HepG2 (cell line): ENCODE data around the gene SH3PXD2A. TPM values are rescaled to one million over a fixed set of nuclear protein-coding genes. Genes with fewer than 3 reads are reported as not detected.

Experiments used
- ATAC-seq: fragments of 200-7000 bp; cut with Tn5 transposase; 3 replicates; pipeline ENCODE4 v1.9.1; 2020; ENCODE audit warnings: mild to moderate bottlenecking, moderate library complexity
- BruUV-seq: library from RNA; stranded (reverse); fragments of 400-500 nt; replicated peaks from 2 replicates; lab custom pipeline; 2021; lab: Mats Ljungman, UMichigan
- CTCF ChIA-PET: fragments of 300-600 bp; formaldehyde crosslinking; extraction: SDS; loops from one replicate; lab custom pipeline; 2021; ENCODE audit warnings: low total read pairs, inconsistent platforms, low intra/inter-chr PET ratio; lab: Yijun Ruan, JAX
- POLR2A ChIA-PET: fragments of 350-600 bp; sonication (Branson Sonifier 250); formaldehyde crosslinking; loops from one replicate; lab custom pipeline; 2020; ENCODE audit warnings: antibody characterized with exemption, inconsistent platforms; lab: Yijun Ruan, JAX
- DNase-seq: peaks from one replicate; pipeline ENCODE4 v3.0.0-alpha.2; 2015; ENCODE audit warnings: low spot score
- FAIRE-seq: peaks from 3 replicates; lab custom pipeline; 2011; peaks lifted over from hg19 to GRCh38; lab: Jason Lieb, UNC
- H2AFZ ChIP-seq: one replicate; pipeline ENCODE4 v1.6.1; 2011; ENCODE audit warnings: low read length, inconsistent platforms
- H3K27ac ChIP-seq: fragments of 300-600 bp; 3 replicates; pipeline ENCODE4 v1.8.0; 2011; ENCODE audit warnings: mixed run types, mild to moderate bottlenecking, mixed read lengths, low read length, inconsistent platforms; ENCODE audit not compliant: insufficient read depth; ENCODE audit errors: extremely low read length
- H3K27me3 ChIP-seq, 2 experiments: fragments of 200-600 bp in 1 of 2; 2 replicates in 1 of 2; 3 replicates in 1 of 2; pipeline versions ENCODE4 v1.6.0 to v1.8.0; 2011; ENCODE audit warnings: low read length in 2 of 2, mild to moderate bottlenecking in 2 of 2, moderate library complexity in 2 of 2, inconsistent platforms in 1 of 2; ENCODE audit not compliant: insufficient read depth in 2 of 2, control insufficient read depth in 1 of 2
- H3K36me3 ChIP-seq, 2 experiments: fragments of 200-600 bp in 1 of 2; replicated peaks in 1 of 2; 2 replicates in 1 of 2; 3 replicates in 1 of 2; pipeline versions ENCODE4 v1.5.1 to v1.8.0; 2011; ENCODE audit warnings: low read length in 2 of 2, inconsistent platforms in 1 of 2; ENCODE audit not compliant: insufficient read depth in 2 of 2, control insufficient read depth in 1 of 2
- H3K4me1 ChIP-seq: 2 replicates; pipeline ENCODE4 v1.5.1; 2012; ENCODE audit warnings: low read length, inconsistent platforms; ENCODE audit not compliant: insufficient read depth
- H3K4me2 ChIP-seq: 2 replicates; pipeline ENCODE4 v1.6.0; 2011; ENCODE audit warnings: low read depth, low read length, inconsistent platforms
- H3K4me3 ChIP-seq, 3 experiments: fragments of 200-600 bp in 1 of 3; sonication (generic), shearing (Covaris generic) in 1 of 3; replicated peaks in 1 of 3; 2 replicates each; pipeline ENCODE4 v1.5.1; 2011 to 2016; ENCODE audit warnings: low read length in 3 of 3, inconsistent platforms in 2 of 3, low read depth in 2 of 3, mild to moderate bottlenecking in 2 of 3, control low read depth in 1 of 3, mixed read lengths in 1 of 3; ENCODE audit not compliant: insufficient read depth in 1 of 3
- H3K79me2 ChIP-seq: one replicate; pipeline ENCODE4 v1.6.1; 2011; ENCODE audit warnings: low read length, inconsistent platforms; ENCODE audit not compliant: insufficient read depth
- H3K9ac ChIP-seq: 2 replicates; pipeline ENCODE4 v1.6.0; 2011; ENCODE audit warnings: mild to moderate bottlenecking, low read depth, low read length, inconsistent platforms; ENCODE audit not compliant: insufficient read depth
- H3K9me3 ChIP-seq: 2 replicates; pipeline ENCODE4 v1.5.1; 2012; ENCODE audit warnings: mild to moderate bottlenecking, low read length
- H4K20me1 ChIP-seq: 2 replicates; pipeline ENCODE4 v1.6.0; 2011; ENCODE audit warnings: inconsistent platforms, mild to moderate bottlenecking, low read length, moderate library complexity; ENCODE audit not compliant: insufficient read depth
- CAMTA2 ChIP-seq: sonication (generic); formaldehyde crosslinking; IDR thresholded peaks from 2 replicates; pipeline ENCODE4 v1.4.0; 2020; ENCODE audit warnings: mild to moderate bottlenecking, missing genetic modification reagents, borderline replicate concordance
- MXD1 ChIP-seq: sonication (generic); formaldehyde crosslinking; IDR thresholded peaks from 2 replicates; pipeline ENCODE4 v1.4.0; 2020; ENCODE audit warnings: mild to moderate bottlenecking, missing genetic modification reagents
- PLRG1 ChIP-seq: fragments of 450-650 bp; conservative IDR thresholded peaks from 2 replicates; pipeline ENCODE4 v1.6.1; 2016
- RAD21 ChIP-seq: fragments of 450-650 bp; formaldehyde crosslinking; IDR thresholded peaks from 2 replicates; pipeline ENCODE4 v1.5.0; 2020; ENCODE audit warnings: mild to moderate bottlenecking
- SIX1 ChIP-seq: sonication (generic); formaldehyde crosslinking; IDR thresholded peaks from 2 replicates; pipeline ENCODE4 v1.4.0; 2020; ENCODE audit warnings: missing genetic modification reagents, borderline replicate concordance
- TGIF2 ChIP-seq: IDR thresholded peaks from 2 replicates; pipeline ENCODE4 v1.6.1; 2016; ENCODE audit warnings: control low read depth, missing compliant biosample characterization
- ZFP37 ChIP-seq: sonication (generic); formaldehyde crosslinking; IDR thresholded peaks from 2 replicates; pipeline ENCODE4 v1.4.0; 2020; ENCODE audit warnings: missing genetic modification reagents, borderline replicate concordance
- ZNF253 ChIP-seq: sonication (generic); formaldehyde crosslinking; IDR thresholded peaks from 2 replicates; pipeline ENCODE4 v1.8.0; 2022; ENCODE audit warnings: mild to moderate bottlenecking, missing genetic modification reagents, borderline replicate concordance
- WGBS: methylation state at CpG from one replicate; pipeline ENCODE4 v1.1.6; 2017; ENCODE audit warnings: low lambda C conversion rate; 5-methylcytosine and 5-hydroxymethylcytosine counted together
- in situ Hi-C: cut with HindIII; loops from 2 replicates; pipeline ENCODE4 v1.10.0; 2017; ENCODE audit warnings: low pct_unique_long_range_greater_than_20kb; ENCODE audit not compliant: extremely low pct_ligation_motif_present
- intact Hi-C: fragments of 100-400 bp; cut with micrococcal nuclease; formaldehyde crosslinking; loops from one replicate; pipeline ENCODE4 v1.10.0; 2022; ENCODE audit not compliant: unreplicated experiment
- polyA plus RNA-seq, 8 experiments: library from polyadenylated mRNA; depleted of rRNA in 3 of 8; stranded (reverse) in 7 of 8; unstranded in 1 of 8; fragments of >200 nt; fragmentation: Illumina TruSeq in 4 of 8; extraction: Trizol in 4 of 8; gene quantifications; 2 replicates each; pipeline versions ENCODE4 v1.2.1 to v1.2.3, GENCODE V29; 2011 to 2016; ENCODE audit warnings: low read depth in 4 of 8, missing spikeins in 1 of 8, mixed read lengths in 1 of 8; ENCODE audit not compliant: insufficient read depth in 1 of 8
- total RNA-seq, 5 experiments: library from RNA; depleted of rRNA; stranded (reverse); fragments of >200 nt; fragmentation: Illumina TruSeq; extraction: Trizol; gene quantifications; 2 replicates each; pipeline ENCODE4 v1.2.3, GENCODE V29; 2016; ENCODE audit warnings: low read depth in 1 of 5
- TF ChIP-seq, protein P1 (sequence below): sonication (generic); formaldehyde crosslinking; IDR thresholded peaks from 2 replicates; pipeline ENCODE4 v1.4.0; 2020; ENCODE audit warnings: low read depth, mild to moderate bottlenecking, missing genetic modification reagents

Gene SH3PXD2A
- total and polyA plus RNA-seq, 2 of the 13 experiments (the other 11 are each of a cell fraction or from before 2014, with no cell fraction given) = 11.1 to 11.3 TPM

DNA sequence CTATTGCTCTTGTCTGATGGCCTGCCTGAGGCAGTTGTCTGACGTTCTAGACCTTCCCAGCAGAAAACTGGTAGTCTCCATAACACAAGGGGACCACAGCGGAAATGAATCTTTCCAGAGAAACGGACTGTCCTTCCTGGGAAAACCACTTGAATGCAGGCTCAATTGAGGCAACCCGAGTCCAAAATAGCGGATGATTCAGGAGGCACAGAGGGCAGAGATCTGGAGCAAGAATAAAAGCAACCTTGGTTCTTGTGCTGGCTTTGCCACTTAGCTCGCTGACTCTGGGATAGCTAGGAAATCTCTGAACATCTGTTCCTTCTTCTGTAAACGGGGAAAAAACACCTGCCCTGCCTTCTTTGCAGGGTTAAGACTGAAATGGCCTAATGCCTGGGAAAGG lies 183.0 kb downstream of the SH3PXD2A start:
- no peak overlapping the region for H2AFZ ChIP-seq
- intact Hi-C loops (no loop called here), in situ Hi-C loops (no loop called here)
- POLR2A ChIA-PET = no interaction called here
- no peak overlapping the region for H3K4me2 ChIP-seq
- no peak overlapping the region for H3K27ac ChIP-seq
- TF ChIP-seq MXD1 (CRISPR knock-in tag) (no peak), CAMTA2 (CRISPR knock-in tag) (no peak), RAD21 (CRISPR knock-in tag) (no peak), TGIF2 (CRISPR knock-in tag) (no peak), ZNF253 (CRISPR knock-in tag) (no peak), ZFP37 (no peak), SIX1 (CRISPR knock-in tag) (no peak), PLRG1 (no peak)
- TF ChIP-seq, protein P1, sequence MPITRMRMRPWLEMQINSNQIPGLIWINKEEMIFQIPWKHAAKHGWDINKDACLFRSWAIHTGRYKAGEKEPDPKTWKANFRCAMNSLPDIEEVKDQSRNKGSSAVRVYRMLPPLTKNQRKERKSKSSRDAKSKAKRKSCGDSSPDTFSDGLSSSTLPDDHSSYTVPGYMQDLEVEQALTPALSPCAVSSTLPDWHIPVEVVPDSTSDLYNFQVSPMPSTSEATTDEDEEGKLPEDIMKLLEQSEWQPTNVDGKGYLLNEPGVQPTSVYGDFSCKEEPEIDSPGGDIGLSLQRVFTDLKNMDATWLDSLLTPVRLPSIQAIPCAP (CRISPR knock-in tag) = no peak
- no peaks in the 10 kb centered on the region for H3K27me3 ChIP-seq
- no peaks in the 10 kb centered on the region for H3K4me1 ChIP-seq
- no peak for DNase-seq
- no peak overlapping the region for H3K9ac ChIP-seq
- CTCF ChIA-PET = no interaction called here
- WGBS = 79% methylated on average over 7 of the region's 7 CpGs
- no peak for ATAC-seq
- H3K9me3 ChIP-seq = no peaks in the 10 kb centered on the region
- no TSS peak for BruUV-seq
- peaks cover 9 to 55% of the 10 kb centered on the region in 2 experiments; a peak in 4 of 5 replicates for H3K36me3 ChIP-seq
- no peaks in the 10 kb centered on the region for H3K79me2 ChIP-seq
- no peaks in the 10 kb centered on the region for H4K20me1 ChIP-seq
- FAIRE-seq = no peak
- H3K4me3 ChIP-seq = no peak overlapping the region
